Trophoblast cell (in vitro differentiated cells and primary cell): ENCODE measurements around the gene RSPH6A.

Experiments
- DNase-seq, 2 donors: peaks; one replicate each; pipeline ENCODE4 v3.0.0-alpha.2; 2016
- H2AFZ ChIP-seq: 2 replicates; pipeline ENCODE4 v1.6.1; 2013; ENCODE audit warnings: low read length, moderate library complexity, mild to moderate bottlenecking; ENCODE audit not compliant: insufficient read depth, poor library complexity
- H2AK5ac ChIP-seq: 2 replicates; pipeline ENCODE4 v1.6.1; 2013; ENCODE audit warnings: mild to moderate bottlenecking, low read length
- H2BK120ac ChIP-seq: 2 replicates; pipeline ENCODE4 v1.6.1; 2013; ENCODE audit warnings: low read length, mild to moderate bottlenecking, moderate library complexity; ENCODE audit not compliant: insufficient read depth, poor library complexity
- H2BK12ac ChIP-seq: 2 replicates; pipeline ENCODE4 v1.6.1; 2013; ENCODE audit warnings: mild to moderate bottlenecking, low read length, moderate library complexity
- H2BK5ac ChIP-seq: 2 replicates; pipeline ENCODE4 v1.6.1; 2013; ENCODE audit warnings: low read length, low read depth, moderate library complexity, mild to moderate bottlenecking; ENCODE audit not compliant: poor library complexity
- H3K14ac ChIP-seq: 2 replicates; pipeline ENCODE4 v1.6.1; 2013; ENCODE audit warnings: mild to moderate bottlenecking, low read length
- H3K18ac ChIP-seq: 2 replicates; pipeline ENCODE4 v1.6.1; 2013; ENCODE audit warnings: mild to moderate bottlenecking, low read length
- H3K23ac ChIP-seq: 2 replicates; pipeline ENCODE4 v1.6.1; 2013; ENCODE audit warnings: low read length
- H3K27ac ChIP-seq: 2 replicates; pipeline ENCODE4 v1.5.1; 2013; ENCODE audit warnings: low read depth, mild to moderate bottlenecking, inconsistent platforms, low read length, moderate library complexity
- H3K27me3 ChIP-seq: 2 replicates; pipeline ENCODE4 v1.6.1; 2013; ENCODE audit warnings: inconsistent platforms, mild to moderate bottlenecking, low read length, moderate library complexity; ENCODE audit not compliant: insufficient read depth
- H3K36me3 ChIP-seq, 2 experiments: 1 replicate in 1 of 2; 2 replicates in 1 of 2; pipeline ENCODE4 v1.6.1; 2013; ENCODE audit warnings: low read length in 2 of 2, mild to moderate bottlenecking in 2 of 2, moderate library complexity in 1 of 2; ENCODE audit not compliant: insufficient read depth in 2 of 2, control insufficient read depth in 1 of 2
- H3K4ac ChIP-seq: 2 replicates; pipeline ENCODE4 v1.6.1; 2013; ENCODE audit warnings: low read depth, mild to moderate bottlenecking, low read length, moderate library complexity
- H3K4me1 ChIP-seq, 2 experiments: 1 replicate in 1 of 2; 2 replicates in 1 of 2; pipeline ENCODE4 v1.6.1; 2013; ENCODE audit warnings: low read length in 2 of 2, mild to moderate bottlenecking in 2 of 2, moderate library complexity in 1 of 2; ENCODE audit not compliant: insufficient read depth in 2 of 2, control insufficient read depth in 1 of 2
- H3K4me2 ChIP-seq: 2 replicates; pipeline ENCODE4 v1.6.1; 2013; ENCODE audit warnings: inconsistent platforms, mild to moderate bottlenecking, low read length, moderate library complexity
- H3K4me3 ChIP-seq: 2 replicates; pipeline ENCODE4 v1.5.1; 2013; ENCODE audit warnings: mild to moderate bottlenecking, low read depth, low read length, inconsistent platforms
- H3K79me1 ChIP-seq: one replicate; pipeline ENCODE4 v1.6.1; 2013; ENCODE audit warnings: low read length
- H3K79me2 ChIP-seq: 2 replicates; pipeline ENCODE4 v1.6.1; 2013; ENCODE audit warnings: low read length, mild to moderate bottlenecking; ENCODE audit not compliant: control insufficient read depth, insufficient read depth, poor library complexity
- H3K9ac ChIP-seq: 2 replicates; pipeline ENCODE4 v1.6.1; 2013; ENCODE audit warnings: mild to moderate bottlenecking, low read length
- H3K9me3 ChIP-seq: 2 replicates; pipeline ENCODE4 v1.6.1; 2013; ENCODE audit warnings: low read depth, mild to moderate bottlenecking, control low read depth, inconsistent platforms, low read length; ENCODE audit not compliant: insufficient read depth
- H4K12ac ChIP-seq: 2 replicates; pipeline ENCODE4 v1.6.1; 2013; ENCODE audit warnings: low read depth, mild to moderate bottlenecking, low read length, moderate library complexity
- H4K8ac ChIP-seq: 2 replicates; pipeline ENCODE4 v1.6.1; 2013; ENCODE audit warnings: low read depth, mild to moderate bottlenecking, low read length, moderate library complexity
- H4K91ac ChIP-seq: one replicate; pipeline ENCODE4 v1.6.1; 2013; ENCODE audit warnings: low read depth, mild to moderate bottlenecking, low read length, moderate library complexity
- WGBS: extraction: QIAGEN DNeasy Blood & Tissue Kit; methylation state at CpG from one replicate; pipeline ENCODE4 v1.1.7; 2013; ENCODE audit warnings: missing lambda C conversion rate; ENCODE audit not compliant: insufficient read length, insufficient coverage; ENCODE audit errors: extremely low coverage; 5-methylcytosine and 5-hydroxymethylcytosine counted together

Gene RSPH6A

DNA sequence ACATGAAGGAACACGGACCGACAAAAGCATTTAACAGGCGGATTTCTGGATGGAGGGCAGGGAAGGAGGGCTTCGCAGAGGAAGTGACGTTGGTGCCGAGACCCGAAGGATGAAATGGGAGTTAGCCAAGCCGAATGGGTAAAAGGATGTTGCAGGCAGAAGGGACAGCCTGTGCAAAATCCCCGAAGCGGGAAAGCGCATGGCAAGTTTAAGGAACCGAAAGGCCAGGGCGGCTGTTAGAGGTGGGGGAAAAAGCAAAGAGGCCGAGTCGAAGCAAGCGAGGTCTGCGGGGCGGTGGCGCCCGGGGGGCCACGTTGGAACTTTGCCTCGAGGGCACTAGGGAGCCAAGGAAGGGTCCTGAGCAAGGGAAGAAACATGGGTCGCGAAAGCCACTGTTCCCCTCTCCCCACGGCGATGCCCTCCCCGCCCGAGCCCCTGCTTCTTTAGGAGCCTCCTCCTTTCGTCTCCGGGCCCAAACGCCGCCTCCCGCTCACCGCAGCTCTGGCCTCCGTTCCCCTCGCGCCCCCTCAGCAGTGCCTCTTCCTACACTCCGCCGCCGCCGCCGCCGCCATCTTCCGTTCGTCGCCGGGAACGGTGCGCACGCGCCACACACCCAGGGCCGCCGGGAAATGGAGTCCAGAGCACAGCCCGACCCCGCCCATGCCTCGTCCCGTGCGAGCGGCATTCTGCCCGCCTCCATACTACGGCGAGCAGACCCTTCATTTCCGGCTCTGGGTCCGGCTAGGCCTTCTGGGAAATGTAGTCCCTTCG, 47.6 kb upstream of the RSPH6A start, which contains the start of gene SYMPK:
SYMPK (minus strand) TSS at position 584 of the 771 bp plus-strand sequence. CDS start 8,652 bp downstream, outside the sequence.
- H3K9ac ChIP-seq: peak within 1 kb of the TSS; percentile 89
- peak within 1 kb of the TSS; percentile 47 for H3K4ac ChIP-seq
- peak within 1 kb of the TSS; percentile 81 for H3K27ac ChIP-seq
- H3K36me3 ChIP-seq: peaks cover 7 to 8% of the 10 kb centered on the region in 2 experiments
- peak within 1 kb of the TSS; percentile 67 for H3K18ac ChIP-seq
- H3K27me3 ChIP-seq: peaks cover 6% of the 10 kb centered on the region
- peaks cover 6% of the 10 kb centered on the region for H3K79me2 ChIP-seq
- peak within 1 kb of the TSS; percentile 33 for H2AFZ ChIP-seq
- peak within 1 kb of the TSS; percentile 40 for H2AK5ac ChIP-seq
- peak within 1 kb of the TSS; percentile 74 for H4K12ac ChIP-seq
- H3K4me2 ChIP-seq: peak within 1 kb of the TSS; percentile 73
- H3K79me1 ChIP-seq: peaks cover 12% of the 10 kb centered on the region
- H2BK5ac ChIP-seq: peak within 1 kb of the TSS; percentile 66
- peak; percentile 99 for DNase-seq
- H2BK120ac ChIP-seq: peak within 1 kb of the TSS; percentile 66
- peak within 1 kb of the TSS; percentile 73 for H3K14ac ChIP-seq
- H4K91ac ChIP-seq: peak within 1 kb of the TSS; percentile 79
- no peak within 1 kb of the TSS for H3K23ac ChIP-seq
- H2BK12ac ChIP-seq: no peak within 1 kb of the TSS
- no peaks in the 10 kb centered on the region for H3K9me3 ChIP-seq
- WGBS: no CpG with 5 or more reads among the region's 65 CpGs
- peak within 1 kb of the TSS; percentile 91 for H3K4me3 ChIP-seq
- peak within 1 kb of the TSS; percentile 89 for H4K8ac ChIP-seq
- H3K4me1 ChIP-seq: peaks cover 1 to 4% of the 10 kb centered on the region in 2 experiments

DNA sequence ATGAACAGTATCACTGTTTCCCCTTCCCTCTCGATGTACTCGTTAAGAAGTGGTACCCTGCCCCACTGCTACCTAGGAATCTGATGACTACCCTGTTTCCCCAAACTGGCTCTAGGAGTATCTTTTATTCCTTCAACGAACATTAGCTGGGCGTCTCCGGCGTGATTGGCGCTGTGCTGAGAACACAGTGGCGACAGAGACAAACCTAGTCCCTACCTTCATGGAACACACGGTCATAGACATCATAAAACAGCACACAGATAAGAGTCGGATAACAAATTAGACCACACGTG, 47.1 kb upstream of the RSPH6A start:
- H3K4ac ChIP-seq: no peak overlapping the region
- peaks cover 12% of the 10 kb centered on the region for H3K79me1 ChIP-seq
- peak overlapping the region; percentile 91 for H3K4me3 ChIP-seq
- peaks cover 1 to 4% of the 10 kb centered on the region in 2 experiments for H3K4me1 ChIP-seq
- no peaks in the 10 kb centered on the region for H3K9me3 ChIP-seq
- H3K36me3 ChIP-seq: peaks cover 7 to 8% of the 10 kb centered on the region in 2 experiments
- H4K8ac ChIP-seq: peak overlapping the region; percentile 74
- no peak for DNase-seq
- H4K91ac ChIP-seq: peak overlapping the region; percentile 79
- H3K23ac ChIP-seq: no peak overlapping the region
- peaks cover 6% of the 10 kb centered on the region for H3K79me2 ChIP-seq
- WGBS: no CpG with 5 or more reads among the region's 11 CpGs
- H2BK12ac ChIP-seq: no peak overlapping the region
- peak overlapping the region; percentile 5 for H4K12ac ChIP-seq
- H3K9ac ChIP-seq: peak overlapping the region; percentile 68
- H3K27ac ChIP-seq: peak overlapping the region; percentile 13
- no peak overlapping the region for H2BK5ac ChIP-seq
- H3K18ac ChIP-seq: no peak overlapping the region
- no peak overlapping the region for H2BK120ac ChIP-seq
- no peak overlapping the region for H2AK5ac ChIP-seq
- H2AFZ ChIP-seq: peak overlapping the region; percentile 2
- H3K4me2 ChIP-seq: peak overlapping the region; percentile 64
- no peak overlapping the region for H3K14ac ChIP-seq
- peaks cover 6% of the 10 kb centered on the region for H3K27me3 ChIP-seq

DNA sequence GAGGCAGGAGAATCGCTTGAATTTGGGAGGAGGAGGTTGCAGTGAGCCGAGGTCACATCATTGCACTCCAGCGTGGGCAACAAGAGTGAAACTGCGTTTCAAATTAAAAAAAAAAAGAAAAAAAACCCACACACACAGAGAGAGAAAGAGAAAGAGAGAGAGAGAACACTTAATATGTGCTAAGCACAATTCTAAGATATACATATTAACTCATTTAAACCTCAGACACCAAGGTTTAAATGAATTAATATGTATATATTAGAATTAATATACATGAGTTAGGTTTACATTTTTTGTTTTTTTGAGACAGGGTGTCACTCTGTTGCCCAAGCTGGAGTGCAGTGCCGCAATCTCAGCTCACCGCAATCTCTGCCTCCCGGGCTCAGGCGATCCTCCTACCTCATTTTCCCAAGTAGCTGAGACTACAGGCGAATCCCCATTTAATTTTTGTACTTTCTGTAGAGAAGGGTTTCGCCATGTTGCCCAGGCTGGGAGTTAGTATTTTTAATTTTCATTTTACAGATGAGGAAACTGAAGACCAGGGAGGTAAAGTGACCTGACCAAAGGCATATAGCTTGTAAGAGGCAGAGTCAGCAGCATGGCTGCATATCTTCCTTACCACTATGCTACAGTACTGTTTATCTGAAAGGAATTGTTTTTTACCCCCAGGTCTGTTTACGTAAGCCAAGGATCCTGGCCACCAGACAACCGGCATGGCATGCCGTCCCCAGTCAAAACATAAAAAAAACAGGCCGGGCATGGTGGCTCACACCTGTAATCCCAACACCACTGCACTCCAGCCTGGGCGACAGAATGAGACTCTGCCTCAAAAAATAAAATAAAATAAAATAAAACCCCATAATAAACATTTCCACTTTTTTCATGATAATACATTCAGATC, 45.5 kb upstream of the RSPH6A start:
- Histone ChIP-seq H3K79me1 (peaks cover 12% of the 10 kb centered on the region), H2AFZ (no peak overlapping the region), H2BK5ac (no peak overlapping the region), H3K79me2 (peaks cover 6% of the 10 kb centered on the region), H3K36me3 (peaks cover 12 to 13% of the 10 kb centered on the region in 2 experiments), H3K27me3 (peaks cover 6% of the 10 kb centered on the region), H3K18ac (no peak overlapping the region), H3K4me2 (no peak overlapping the region), H4K12ac (no peak overlapping the region), H2BK120ac (no peak overlapping the region), H3K4me3 (no peak overlapping the region), H4K91ac (no peak overlapping the region), H4K8ac (no peak overlapping the region), H3K14ac (no peak overlapping the region), H3K4me1 (peaks cover 1 to 4% of the 10 kb centered on the region in 2 experiments), H3K27ac (no peak overlapping the region), H3K9ac (no peak overlapping the region), H2AK5ac (no peak overlapping the region), H3K4ac (peak overlapping the region; percentile 39), H3K23ac (no peak overlapping the region), H2BK12ac (no peak overlapping the region), H3K9me3 (no peaks in the 10 kb centered on the region)
- DNase-seq: peak; percentile 86 to 94
- WGBS: no CpG with 5 or more reads among the region's 15 CpGs

DNA sequence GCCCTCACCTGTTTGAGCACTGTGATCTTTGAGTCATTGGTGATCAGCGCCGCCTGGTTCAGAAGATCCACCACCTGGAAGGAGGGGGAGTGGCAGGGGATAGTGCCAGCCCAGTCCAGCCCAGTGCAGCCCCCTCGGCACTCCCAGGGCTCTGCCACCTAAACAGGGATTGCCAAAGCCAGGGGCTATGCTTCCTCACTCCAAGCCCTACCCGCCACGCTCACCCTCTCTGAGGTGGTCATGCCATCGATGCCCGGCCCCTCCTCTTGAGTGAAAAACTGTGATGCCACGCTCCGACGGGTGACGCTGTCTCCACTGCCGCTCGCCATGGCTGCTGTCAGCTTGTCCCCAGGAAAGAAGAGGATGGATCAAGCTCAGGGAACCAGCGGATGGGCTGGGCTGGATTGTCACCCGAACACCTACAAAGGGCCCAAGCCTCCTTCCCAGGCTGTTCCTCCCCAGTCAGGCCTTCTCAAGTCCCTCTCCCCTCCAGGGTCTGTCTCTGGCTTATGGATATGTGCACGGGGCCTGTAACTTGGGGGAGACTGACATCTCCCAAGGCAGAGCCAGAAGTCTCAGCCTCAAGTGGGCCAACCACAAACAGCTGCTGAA, 39.2 kb upstream of the RSPH6A start:
- Histone ChIP-seq H2AK5ac (no peak overlapping the region), H3K18ac (no peak overlapping the region), H3K27me3 (no peaks in the 10 kb centered on the region), H2AFZ (no peak overlapping the region), H4K12ac (no peak overlapping the region), H3K9ac (no peak overlapping the region), H2BK5ac (no peak overlapping the region), H3K4me1 (no peaks in the 10 kb centered on the region), H2BK120ac (no peak overlapping the region), H3K36me3 (peaks cover 49 to 59% of the 10 kb centered on the region in 2 experiments), H3K27ac (no peak overlapping the region), H3K79me2 (no peaks in the 10 kb centered on the region), H4K8ac (no peak overlapping the region), H3K4ac (no peak overlapping the region), H3K79me1 (no peaks in the 10 kb centered on the region), H2BK12ac (no peak overlapping the region), H3K4me3 (peak overlapping the region; percentile 2), H3K9me3 (peaks cover 2% of the 10 kb centered on the region), H3K4me2 (no peak overlapping the region), H3K14ac (no peak overlapping the region), H4K91ac (no peak overlapping the region), H3K23ac (no peak overlapping the region)
- WGBS: no CpG with 5 or more reads among the region's 16 CpGs
- DNase-seq: no peak
